ENCODE measurements around the gene DCXR. TPM values are rescaled to one million over a fixed set of nuclear protein-coding genes. Genes with fewer than 3 reads are reported as not detected.
A peak's percentile ranks its signal among the peaks of the same experiment; 100 is the strongest.

Gene DCXR
- total and polyA plus RNA-seq, 2 of the 13 experiments (the other 11 are each of a cell fraction or from before 2014, with no cell fraction given): 287 to 311 TPM

GRCh38 chr17:82015311-82015971 lies 22.1 kb downstream of the DCXR start (continued):
- TF ChIP-seq, protein P1, sequence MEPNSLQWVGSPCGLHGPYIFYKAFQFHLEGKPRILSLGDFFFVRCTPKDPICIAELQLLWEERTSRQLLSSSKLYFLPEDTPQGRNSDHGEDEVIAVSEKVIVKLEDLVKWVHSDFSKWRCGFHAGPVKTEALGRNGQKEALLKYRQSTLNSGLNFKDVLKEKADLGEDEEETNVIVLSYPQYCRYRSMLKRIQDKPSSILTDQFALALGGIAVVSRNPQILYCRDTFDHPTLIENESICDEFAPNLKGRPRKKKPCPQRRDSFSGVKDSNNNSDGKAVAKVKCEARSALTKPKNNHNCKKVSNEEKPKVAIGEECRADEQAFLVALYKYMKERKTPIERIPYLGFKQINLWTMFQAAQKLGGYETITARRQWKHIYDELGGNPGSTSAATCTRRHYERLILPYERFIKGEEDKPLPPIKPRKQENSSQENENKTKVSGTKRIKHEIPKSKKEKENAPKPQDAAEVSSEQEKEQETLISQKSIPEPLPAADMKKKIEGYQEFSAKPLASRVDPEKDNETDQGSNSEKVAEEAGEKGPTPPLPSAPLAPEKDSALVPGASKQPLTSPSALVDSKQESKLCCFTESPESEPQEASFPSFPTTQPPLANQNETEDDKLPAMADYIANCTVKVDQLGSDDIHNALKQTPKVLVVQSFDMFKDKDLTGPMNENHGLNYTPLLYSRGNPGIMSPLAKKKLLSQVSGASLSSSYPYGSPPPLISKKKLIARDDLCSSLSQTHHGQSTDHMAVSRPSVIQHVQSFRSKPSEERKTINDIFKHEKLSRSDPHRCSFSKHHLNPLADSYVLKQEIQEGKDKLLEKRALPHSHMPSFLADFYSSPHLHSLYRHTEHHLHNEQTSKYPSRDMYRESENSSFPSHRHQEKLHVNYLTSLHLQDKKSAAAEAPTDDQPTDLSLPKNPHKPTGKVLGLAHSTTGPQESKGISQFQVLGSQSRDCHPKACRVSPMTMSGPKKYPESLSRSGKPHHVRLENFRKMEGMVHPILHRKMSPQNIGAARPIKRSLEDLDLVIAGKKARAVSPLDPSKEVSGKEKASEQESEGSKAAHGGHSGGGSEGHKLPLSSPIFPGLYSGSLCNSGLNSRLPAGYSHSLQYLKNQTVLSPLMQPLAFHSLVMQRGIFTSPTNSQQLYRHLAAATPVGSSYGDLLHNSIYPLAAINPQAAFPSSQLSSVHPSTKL (CRISPR knock-in tag; IDR thresholded peaks at IDR 0.05): peak; percentile 60
- TF ChIP-seq MEF2D (CRISPR knock-in tag; IDR thresholded peaks at IDR 0.05) (no peak), ZNF232 (CRISPR knock-in tag; IDR thresholded peaks at IDR 0.05; ENCODE audit: borderline replicate concordance) (no peak), POLR2A (IDR thresholded peaks at IDR 0.05; ENCODE audit: insufficient read depth in 1 of 2, low read depth in 2 of 2, low read length in 2 of 2) (no peak), CERS6 (CRISPR knock-in tag; IDR thresholded peaks at IDR 0.05) (no peak), MLXIP (CRISPR knock-in tag; IDR thresholded peaks at IDR 0.05; ENCODE audit: borderline replicate concordance) (peak; percentile 19; the same call in 1 of the 2 replicates), YEATS2 (CRISPR knock-in tag; IDR thresholded peaks at IDR 0.05; ENCODE audit: borderline replicate concordance) (no peak), UBTF (CRISPR knock-in tag; IDR thresholded peaks at IDR 0.05) (peak; percentile 51; the same call in 1 of the 2 replicates), MAX (IDR thresholded peaks at IDR 0.05) (peak; percentile 27; the same call in 1 of the 2 replicates), XRCC5 (optimal IDR thresholded peaks at IDR 0.05; ENCODE audit: low read length) (peak; percentile 2)
